Measurements from ENCODE around the gene MBD6.

The MBD6 gene

GRCh38 chr12:57533108-57533507 lies 10.5 kb downstream of the MBD6 start:
- no peak overlapping the region for H2AFZ ChIP-seq (ENCODE audit: low read depth, low read length)
- H3K9me3 ChIP-seq (ENCODE audit: low read length) = no peaks in the 10 kb centered on the region
- no peak overlapping the region for H3K4me3 ChIP-seq (ENCODE audit: low read length)
- no peaks in the 10 kb centered on the region for H3K27me3 ChIP-seq (ENCODE audit: insufficient read depth, low read length)
- H3K36me3 ChIP-seq (ENCODE audit: insufficient read depth, low read length) = peaks cover 85% of the 10 kb centered on the region
- no peaks in the 10 kb centered on the region for H3K4me1 ChIP-seq (ENCODE audit: insufficient read depth, low read length)

DNA sequence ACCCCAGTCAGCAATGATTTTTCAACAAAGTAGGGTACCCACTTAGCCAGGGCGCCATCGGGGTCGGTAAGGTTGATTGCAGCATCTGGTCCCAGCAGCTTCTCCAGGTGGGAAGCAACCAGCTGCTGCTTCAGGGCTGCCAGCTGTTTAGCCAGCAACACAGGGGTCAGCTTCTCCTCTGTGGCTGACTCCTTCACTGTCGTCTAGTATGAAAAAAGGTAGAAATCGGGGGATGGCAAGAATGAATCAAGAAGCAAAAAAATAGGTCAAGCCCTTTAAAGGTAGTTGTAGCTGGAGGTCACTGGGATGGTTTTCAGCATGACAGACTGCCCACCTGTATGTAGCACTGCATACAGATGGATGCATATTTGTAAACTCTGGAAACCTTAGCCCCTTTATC lies 11.6 kb downstream of the MBD6 start:
- H3K9me3 ChIP-seq (ENCODE audit: low read length) = no peaks in the 10 kb centered on the region
- no peak overlapping the region for H3K4me3 ChIP-seq (ENCODE audit: low read length)
- H3K4me1 ChIP-seq (ENCODE audit: insufficient read depth, low read length) = no peaks in the 10 kb centered on the region
- no peak overlapping the region for H2AFZ ChIP-seq (ENCODE audit: low read depth, low read length)
- H3K36me3 ChIP-seq (ENCODE audit: insufficient read depth, low read length) = peaks cover 86% of the 10 kb centered on the region
- H3K27me3 ChIP-seq (ENCODE audit: insufficient read depth, low read length) = no peaks in the 10 kb centered on the region

GRCh38 chr12:57534991-57535543 lies 12.4 kb downstream of the MBD6 start:
- no peaks in the 10 kb centered on the region for H3K4me1 ChIP-seq (ENCODE audit: insufficient read depth, low read length)
- no peaks in the 10 kb centered on the region for H3K27me3 ChIP-seq (ENCODE audit: insufficient read depth, low read length)
- no peaks in the 10 kb centered on the region for H3K9me3 ChIP-seq (ENCODE audit: low read length)
- H3K4me3 ChIP-seq (ENCODE audit: low read length) = no peak overlapping the region
- H3K36me3 ChIP-seq (ENCODE audit: insufficient read depth, low read length) = peaks cover 86% of the 10 kb centered on the region
- H2AFZ ChIP-seq (ENCODE audit: low read depth, low read length) = no peak overlapping the region

DNA sequence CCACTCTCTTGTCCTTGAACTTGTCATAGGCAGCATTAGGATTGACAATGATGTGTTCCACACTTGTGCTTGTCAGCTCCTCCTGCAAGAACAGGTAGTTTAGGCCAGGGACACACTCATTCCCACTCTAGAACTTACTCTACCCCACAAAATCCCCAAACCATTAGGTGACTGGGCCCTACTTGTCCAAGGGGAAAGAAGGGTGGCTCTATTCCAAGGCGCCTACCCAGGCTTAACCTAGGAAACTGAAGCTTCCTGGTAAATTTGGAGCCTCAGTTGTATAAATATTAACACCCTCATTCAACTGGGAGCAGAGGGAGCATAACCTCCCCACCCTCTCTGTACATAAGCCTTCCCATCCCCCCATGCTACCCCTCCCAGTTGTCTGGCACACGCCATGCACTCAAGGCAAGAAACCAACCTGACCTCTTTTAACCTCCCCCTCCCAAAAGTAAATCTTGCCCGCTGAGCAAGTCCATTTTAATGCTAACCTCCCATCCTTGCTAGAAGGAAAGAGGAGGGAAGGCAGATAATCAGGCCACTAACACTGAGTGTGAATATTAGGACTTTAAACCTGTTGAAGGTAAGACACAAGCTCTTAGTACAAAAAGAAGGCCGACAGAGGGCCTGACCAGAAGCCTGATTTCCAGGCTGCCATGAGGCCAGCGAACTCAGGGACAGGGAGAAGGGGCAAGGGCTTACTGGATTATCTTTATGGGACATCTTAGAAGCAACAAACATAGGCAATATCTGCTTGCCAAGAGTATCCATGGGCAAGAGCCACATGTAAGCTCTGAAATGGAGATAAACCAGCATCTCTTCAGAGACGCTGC lies 13.4 kb downstream of the MBD6 start:
- H3K4me1 ChIP-seq (ENCODE audit: insufficient read depth, low read length) = peaks cover under 1% of the 10 kb centered on the region
- H3K4me3 ChIP-seq (ENCODE audit: low read length) = no peak overlapping the region
- H3K36me3 ChIP-seq (ENCODE audit: insufficient read depth, low read length) = peaks cover 83% of the 10 kb centered on the region

DNA sequence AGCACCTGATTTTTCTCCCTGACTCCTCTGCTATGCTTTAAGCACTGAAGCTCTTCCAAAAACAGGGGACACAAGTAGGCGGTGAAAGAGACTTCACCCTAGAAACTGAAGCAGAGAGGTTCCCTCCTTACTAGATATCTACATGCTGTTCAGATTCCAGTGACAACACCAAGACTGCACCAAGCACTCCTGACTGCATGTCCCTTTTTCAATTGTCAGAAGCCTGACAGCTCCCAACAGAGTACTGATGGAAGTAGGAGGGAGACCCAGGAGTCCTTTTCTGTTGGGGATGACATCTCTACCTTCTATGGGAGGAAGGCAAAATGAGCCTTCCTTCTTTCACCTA lies 13.9 kb downstream of the MBD6 start:
- Histone ChIP-seq H3K9me3 (ENCODE audit: low read length) (no peaks in the 10 kb centered on the region), H3K27me3 (ENCODE audit: insufficient read depth, low read length) (no peaks in the 10 kb centered on the region), H2AFZ (ENCODE audit: low read depth, low read length) (no peak overlapping the region), H3K4me1 (ENCODE audit: insufficient read depth, low read length) (peaks cover 7% of the 10 kb centered on the region), H3K36me3 (ENCODE audit: insufficient read depth, low read length) (peaks cover 77% of the 10 kb centered on the region), H3K4me3 (ENCODE audit: low read length) (no peak overlapping the region)

More for the DNA sequence above, 13.4 kb downstream of the MBD6 start:
- Histone ChIP-seq H3K9me3 (ENCODE audit: low read length) (no peaks in the 10 kb centered on the region), H2AFZ (ENCODE audit: low read depth, low read length) (no peak overlapping the region), H3K27me3 (ENCODE audit: insufficient read depth, low read length) (no peaks in the 10 kb centered on the region)

- no peaks in the 10 kb centered on the region for H3K27me3 ChIP-seq (ENCODE audit: insufficient read depth, low read length)
- H3K4me1 ChIP-seq (ENCODE audit: insufficient read depth, low read length) = peaks cover 9% of the 10 kb centered on the region
- no peaks in the 10 kb centered on the region for H3K9me3 ChIP-seq (ENCODE audit: low read length)
- H3K36me3 ChIP-seq (ENCODE audit: insufficient read depth, low read length) = peaks cover 56% of the 10 kb centered on the region
- H2AFZ ChIP-seq (ENCODE audit: low read depth, low read length) = no peak overlapping the region
- no peak overlapping the region for H3K4me3 ChIP-seq (ENCODE audit: low read length)
Measured at GRCh38 chr12:57539134-57539768, 16.6 kb downstream of the MBD6 start.

DNA sequence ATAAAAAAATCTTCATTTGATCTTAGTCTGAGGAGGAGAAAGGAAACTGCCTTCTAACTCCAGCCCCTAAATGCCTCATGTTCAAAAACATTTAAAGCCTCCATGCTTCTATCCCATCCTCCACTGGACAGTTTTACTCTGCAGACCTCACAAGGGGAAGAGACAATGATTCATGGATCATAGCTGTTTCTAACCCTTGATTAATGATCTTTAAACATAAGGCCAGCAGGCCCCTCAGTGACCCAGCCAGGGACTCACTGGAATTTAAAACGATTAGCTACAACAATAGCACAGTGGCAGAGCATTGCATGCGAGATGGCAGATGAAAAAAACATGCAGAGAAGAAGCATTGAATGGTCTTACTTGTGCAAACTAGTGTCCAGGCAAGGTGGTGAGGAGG lies 18.4 kb downstream of the MBD6 start:
- no peaks in the 10 kb centered on the region for H3K9me3 ChIP-seq (ENCODE audit: low read length)
- H3K4me1 ChIP-seq (ENCODE audit: insufficient read depth, low read length) = peaks cover 15% of the 10 kb centered on the region
- no peak overlapping the region for H2AFZ ChIP-seq (ENCODE audit: low read depth, low read length)
- no peak overlapping the region for H3K4me3 ChIP-seq (ENCODE audit: low read length)
- H3K36me3 ChIP-seq (ENCODE audit: insufficient read depth, low read length) = peaks cover 46% of the 10 kb centered on the region
- no peaks in the 10 kb centered on the region for H3K27me3 ChIP-seq (ENCODE audit: insufficient read depth, low read length)

GRCh38 chr12:57541717-57542116 lies 19.1 kb downstream of the MBD6 start:
- H3K4me1 ChIP-seq (ENCODE audit: insufficient read depth, low read length) = peaks cover 20% of the 10 kb centered on the region
- H3K36me3 ChIP-seq (ENCODE audit: insufficient read depth, low read length) = peaks cover 43% of the 10 kb centered on the region
- H3K4me3 ChIP-seq (ENCODE audit: low read length) = no peak overlapping the region
- no peaks in the 10 kb centered on the region for H3K9me3 ChIP-seq (ENCODE audit: low read length)
- H3K27me3 ChIP-seq (ENCODE audit: insufficient read depth, low read length) = no peaks in the 10 kb centered on the region
- no peak overlapping the region for H2AFZ ChIP-seq (ENCODE audit: low read depth, low read length)

GRCh38 chr12:57543581-57543980 lies 21.0 kb downstream of the MBD6 start:
- Histone ChIP-seq H3K4me1 (ENCODE audit: insufficient read depth, low read length) (peaks cover 20% of the 10 kb centered on the region), H3K36me3 (ENCODE audit: insufficient read depth, low read length) (peaks cover 29% of the 10 kb centered on the region), H3K4me3 (ENCODE audit: low read length) (no peak overlapping the region), H2AFZ (ENCODE audit: low read depth, low read length) (no peak overlapping the region), H3K27me3 (ENCODE audit: insufficient read depth, low read length) (peaks cover 5% of the 10 kb centered on the region), H3K9me3 (ENCODE audit: low read length) (no peaks in the 10 kb centered on the region)

DNA sequence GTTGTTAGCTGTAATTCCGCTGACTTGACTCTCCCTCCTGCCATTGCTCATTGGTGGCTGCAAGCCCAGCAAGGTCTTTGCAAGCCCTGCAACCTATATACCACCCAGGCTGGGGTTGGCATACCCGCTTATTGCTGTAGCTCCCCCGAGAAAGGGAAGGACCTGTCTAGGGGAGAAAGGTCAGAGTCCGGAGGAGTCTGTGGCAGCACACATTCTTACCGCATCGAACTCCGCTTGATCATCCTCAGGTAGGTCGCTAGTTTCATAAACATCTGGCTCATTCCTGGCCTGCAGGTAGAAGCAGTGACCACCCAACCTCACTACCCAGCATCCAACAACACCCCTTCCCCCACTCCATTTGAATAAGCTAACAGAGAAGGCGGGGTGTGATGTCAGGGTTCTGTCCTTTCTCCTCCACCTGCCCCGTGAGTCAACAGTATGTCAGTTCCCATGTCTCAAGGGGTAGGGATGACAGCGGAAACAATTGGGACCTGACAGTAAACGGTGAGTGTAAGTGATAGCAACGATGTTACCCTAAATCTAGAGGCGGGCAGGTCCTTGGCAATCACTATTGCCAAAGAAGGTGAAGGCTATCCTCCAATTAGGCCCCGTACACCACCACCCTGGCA lies 23.3 kb downstream of the MBD6 start:
- H3K9me3 ChIP-seq (ENCODE audit: low read length) = no peaks in the 10 kb centered on the region
- H3K36me3 ChIP-seq (ENCODE audit: insufficient read depth, low read length) = peaks cover 10% of the 10 kb centered on the region
- H3K4me3 ChIP-seq (ENCODE audit: low read length) = peak overlapping the region; percentile 80
- peaks cover 11% of the 10 kb centered on the region for H3K27me3 ChIP-seq (ENCODE audit: insufficient read depth, low read length)
- no peak overlapping the region for H2AFZ ChIP-seq (ENCODE audit: low read depth, low read length)
- H3K4me1 ChIP-seq (ENCODE audit: insufficient read depth, low read length) = peaks cover 26% of the 10 kb centered on the region

GRCh38 chr12:57546438-57547287 lies 24.0 kb downstream of the MBD6 start, which contains the start of gene DCTN2:
DCTN2 (minus strand) TSS chr12:57547192; CDS start chr12:57547063, 129 bp downstream.
- H2AFZ ChIP-seq (ENCODE audit: low read depth, low read length) = peak within 1 kb of the TSS; percentile 76
- H3K4me1 ChIP-seq (ENCODE audit: insufficient read depth, low read length) = peaks cover 24% of the 10 kb centered on the region
- peaks cover 10% of the 10 kb centered on the region for H3K36me3 ChIP-seq (ENCODE audit: insufficient read depth, low read length)
- H3K4me3 ChIP-seq (ENCODE audit: low read length) = peak within 1 kb of the TSS; percentile 80
- peaks cover 11% of the 10 kb centered on the region for H3K27me3 ChIP-seq (ENCODE audit: insufficient read depth, low read length)
- no peaks in the 10 kb centered on the region for H3K9me3 ChIP-seq (ENCODE audit: low read length)

DNA sequence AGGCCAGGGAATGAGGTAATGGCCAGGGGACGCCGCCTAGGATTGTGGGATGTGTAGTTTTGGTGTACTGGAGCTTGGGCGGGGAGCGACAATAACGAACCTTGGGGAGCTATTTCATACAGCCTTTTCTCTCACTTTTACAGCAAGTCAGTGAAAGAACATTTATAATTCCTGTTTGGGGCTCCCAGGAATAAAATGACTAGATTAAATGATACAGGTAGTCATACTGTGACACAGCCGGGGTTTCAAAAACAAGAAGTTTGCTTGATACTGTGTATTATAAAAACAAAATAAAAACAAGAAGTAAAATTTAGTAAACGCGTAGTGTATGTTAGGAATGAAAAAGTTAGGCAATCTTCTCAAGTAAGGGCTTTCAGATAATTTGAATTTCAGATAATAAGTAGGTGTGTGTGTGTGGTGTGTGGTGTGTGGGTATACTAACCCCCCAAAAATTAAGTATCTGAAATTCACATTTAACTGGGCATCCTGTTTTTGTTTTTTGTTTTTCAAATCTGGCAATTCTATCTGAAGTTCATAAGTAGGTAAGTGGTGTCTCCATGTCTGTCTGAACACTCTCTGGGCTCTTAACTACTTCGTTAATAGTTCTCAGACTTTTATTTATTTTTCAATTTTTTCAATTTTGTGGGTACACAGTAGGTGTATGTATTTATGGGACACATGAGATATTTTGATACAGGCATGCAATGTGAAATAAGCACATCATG lies 24.8 kb downstream of the MBD6 start:
- Histone ChIP-seq H3K4me1 (ENCODE audit: insufficient read depth, low read length) (peaks cover 30% of the 10 kb centered on the region), H3K4me3 (ENCODE audit: low read length) (peak overlapping the region; percentile 80), H3K36me3 (ENCODE audit: insufficient read depth, low read length) (peaks cover 10% of the 10 kb centered on the region), H2AFZ (ENCODE audit: low read depth, low read length) (peak overlapping the region; percentile 76), H3K9me3 (ENCODE audit: low read length) (no peaks in the 10 kb centered on the region), H3K27me3 (ENCODE audit: insufficient read depth, low read length) (peaks cover 11% of the 10 kb centered on the region)
